Endodermal cell (in vitro differentiated cells): Measurements from ENCODE around the gene SLC29A1. TPM values are rescaled to one million over a fixed set of nuclear protein-coding genes. Genes with fewer than 3 reads are reported as not detected.

ENCODE experiments used
- DNase-seq: peaks from one replicate; pipeline ENCODE4 v3.0.0-alpha.2; 2017
- H3K27ac ChIP-seq: 2 replicates; pipeline ENCODE4 v1.5.1; 2013; ENCODE audit warnings: mild to moderate bottlenecking, low read depth, low read length, moderate library complexity
- H3K27me3 ChIP-seq: 2 replicates; pipeline ENCODE4 v1.6.1; 2013; ENCODE audit warnings: mild to moderate bottlenecking, low read length, moderate library complexity; ENCODE audit not compliant: insufficient read depth, control insufficient read depth, poor library complexity, severe bottlenecking
- H3K36me3 ChIP-seq: 2 replicates; pipeline ENCODE4 v1.7.0; 2013; ENCODE audit warnings: mild to moderate bottlenecking, low read length, moderate library complexity; ENCODE audit not compliant: control insufficient read depth, insufficient read depth
- H3K4me1 ChIP-seq: one replicate; pipeline ENCODE4 v1.7.0; 2013; ENCODE audit warnings: low read length; ENCODE audit not compliant: control insufficient read depth, insufficient read depth
- H3K4me3 ChIP-seq: 2 replicates; pipeline ENCODE4 v1.5.1; 2013; ENCODE audit warnings: mild to moderate bottlenecking, low read length, moderate library complexity
- H3K9ac ChIP-seq: 2 replicates; pipeline ENCODE4 v1.6.1; 2013; ENCODE audit warnings: mild to moderate bottlenecking, low read length, moderate library complexity; ENCODE audit not compliant: poor library complexity, severe bottlenecking; ENCODE audit errors: extremely low read depth
- H3K9me3 ChIP-seq: 2 replicates; pipeline ENCODE4 v1.6.1; 2013; ENCODE audit warnings: mild to moderate bottlenecking, low read length, moderate library complexity; ENCODE audit not compliant: control insufficient read depth
- H3K27ac Mint-ChIP-seq: 2 replicates; pipeline ENCODE4 v1.8.0; 2020; ENCODE audit warnings: mixed read lengths
- H3K27me3 Mint-ChIP-seq: 2 replicates; pipeline ENCODE4 v1.8.0; 2021; ENCODE audit warnings: mild to moderate bottlenecking, mixed read lengths; ENCODE audit not compliant: insufficient read depth
- H3K36me3 Mint-ChIP-seq: 2 replicates; pipeline ENCODE4 v1.8.0; 2020; ENCODE audit warnings: low read depth, mixed read lengths
- H3K4me1 Mint-ChIP-seq: 2 replicates; pipeline ENCODE4 v1.8.0; 2020; ENCODE audit warnings: mixed read lengths
- H3K4me3 Mint-ChIP-seq: 2 replicates; pipeline ENCODE4 v1.8.0; 2020; ENCODE audit warnings: mild to moderate bottlenecking, moderate library complexity, mixed read lengths
- H3K9me3 Mint-ChIP-seq: 2 replicates; pipeline ENCODE4 v1.8.0; 2020; ENCODE audit warnings: mild to moderate bottlenecking, mixed read lengths
- WGBS, 2 experiments: methylation state at CpG; one replicate each; pipeline versions ENCODE4 v1.1.5 to v1.1.7; 2013; ENCODE audit warnings: missing lambda C conversion rate in 2 of 2, mixed read lengths in 1 of 2; ENCODE audit not compliant: insufficient coverage in 1 of 2, insufficient read length in 1 of 2; 5-methylcytosine and 5-hydroxymethylcytosine counted together
- total RNA-seq, 2 donors: library from RNA; stranded (reverse); fragmentation: NEBNext Ultra II Directional in 1 of 2; extraction: Animal tissue kit (Norgen Biotek cat#: 25700) in 1 of 2; gene quantifications; 2 replicates in 1 of 2; 3 replicates in 1 of 2; pipeline ENCODE4 v1.2.1, GENCODE V29; 2021
- TF ChIP-seq, protein P1 (sequence below): fragments of 200-600 bp; sonication (generic); conservative IDR thresholded peaks from 2 replicates; pipeline ENCODE4 v1.5.0; 2021; ENCODE audit warnings: antibody characterized with exemption, mild to moderate bottlenecking

Gene SLC29A1
- total RNA-seq, 2 donors from 2014 or later, result 129 to 155 TPM

DNA sequence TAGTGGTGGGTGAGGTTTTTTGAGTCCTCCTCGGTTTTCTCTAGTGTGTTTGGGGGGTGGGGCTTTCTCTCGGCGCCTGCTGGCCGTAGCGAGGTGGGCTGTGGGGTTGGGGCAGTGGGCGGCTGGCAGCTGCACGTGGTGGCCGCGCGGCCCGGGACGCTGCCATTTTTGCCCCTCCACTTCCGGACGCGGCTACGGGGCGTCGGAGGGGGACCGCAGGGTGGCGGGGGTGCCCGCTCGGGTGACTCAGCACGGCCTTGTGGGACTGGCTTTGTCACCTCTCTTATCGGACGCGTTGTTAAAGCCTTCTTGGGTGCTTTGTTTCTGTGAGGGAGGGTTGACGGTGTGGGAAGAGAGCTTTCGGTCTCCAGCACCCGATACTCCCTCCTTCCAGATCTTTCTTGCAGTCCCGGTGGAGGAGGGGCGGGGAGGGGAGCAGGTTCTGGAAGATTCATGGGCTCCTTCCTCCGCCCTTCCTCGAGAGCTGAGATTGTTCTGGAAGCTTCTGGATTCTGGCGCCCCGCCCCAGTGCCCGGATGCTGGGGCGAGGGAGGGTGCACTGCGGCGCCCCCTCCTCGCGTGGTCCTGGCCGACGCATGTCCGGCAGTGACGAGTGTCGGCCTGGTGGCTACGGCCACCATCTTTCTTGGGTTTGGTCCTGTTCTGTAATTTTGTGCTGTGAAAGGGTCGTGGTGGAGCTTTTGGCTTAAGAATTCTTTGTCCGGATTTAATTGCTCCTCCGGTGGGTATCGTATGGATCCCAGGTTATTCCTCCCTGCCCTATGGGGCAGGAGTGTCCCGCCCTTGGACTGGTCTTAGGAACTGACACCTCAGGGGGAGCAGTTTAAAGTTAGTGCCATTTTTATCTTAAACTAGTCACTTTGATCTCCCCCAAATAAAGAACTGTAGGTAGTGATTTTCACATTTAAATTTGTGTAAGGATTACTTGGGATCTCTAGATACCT is 24.2 kb downstream of the SLC29A1 start:
- H3K36me3 ChIP-seq, result peaks cover 47% of the 10 kb centered on the region
- peak overlapping the region; percentile 100 for H3K4me3 ChIP-seq
- H3K9ac ChIP-seq, result peak overlapping the region; percentile 100
- no peaks in the 10 kb centered on the region for H3K4me1 ChIP-seq
- no peaks in the 10 kb centered on the region for H3K27me3 ChIP-seq
- TF ChIP-seq, protein P1, sequence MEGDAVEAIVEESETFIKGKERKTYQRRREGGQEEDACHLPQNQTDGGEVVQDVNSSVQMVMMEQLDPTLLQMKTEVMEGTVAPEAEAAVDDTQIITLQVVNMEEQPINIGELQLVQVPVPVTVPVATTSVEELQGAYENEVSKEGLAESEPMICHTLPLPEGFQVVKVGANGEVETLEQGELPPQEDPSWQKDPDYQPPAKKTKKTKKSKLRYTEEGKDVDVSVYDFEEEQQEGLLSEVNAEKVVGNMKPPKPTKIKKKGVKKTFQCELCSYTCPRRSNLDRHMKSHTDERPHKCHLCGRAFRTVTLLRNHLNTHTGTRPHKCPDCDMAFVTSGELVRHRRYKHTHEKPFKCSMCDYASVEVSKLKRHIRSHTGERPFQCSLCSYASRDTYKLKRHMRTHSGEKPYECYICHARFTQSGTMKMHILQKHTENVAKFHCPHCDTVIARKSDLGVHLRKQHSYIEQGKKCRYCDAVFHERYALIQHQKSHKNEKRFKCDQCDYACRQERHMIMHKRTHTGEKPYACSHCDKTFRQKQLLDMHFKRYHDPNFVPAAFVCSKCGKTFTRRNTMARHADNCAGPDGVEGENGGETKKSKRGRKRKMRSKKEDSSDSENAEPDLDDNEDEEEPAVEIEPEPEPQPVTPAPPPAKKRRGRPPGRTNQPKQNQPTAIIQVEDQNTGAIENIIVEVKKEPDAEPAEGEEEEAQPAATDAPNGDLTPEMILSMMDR, result no peak
- no peaks in the 10 kb centered on the region for H3K9me3 ChIP-seq
- WGBS, 2 experiments, result 0% methylated on average over 23 to 52 of the region's 52 CpGs
- Mint-ChIP-seq H3K9me3 (peaks cover 2% of the 10 kb centered on the region), H3K27me3 (no peaks in the 10 kb centered on the region), H3K4me3 (peak overlapping the region; percentile 98), H3K4me1 (peaks cover 32% of the 10 kb centered on the region), H3K36me3 (peaks cover 52% of the 10 kb centered on the region), H3K27ac (peak overlapping the region; percentile 99)
- peak; percentile 70 for DNase-seq
- peak overlapping the region; percentile 95 for H3K27ac ChIP-seq

DNA sequence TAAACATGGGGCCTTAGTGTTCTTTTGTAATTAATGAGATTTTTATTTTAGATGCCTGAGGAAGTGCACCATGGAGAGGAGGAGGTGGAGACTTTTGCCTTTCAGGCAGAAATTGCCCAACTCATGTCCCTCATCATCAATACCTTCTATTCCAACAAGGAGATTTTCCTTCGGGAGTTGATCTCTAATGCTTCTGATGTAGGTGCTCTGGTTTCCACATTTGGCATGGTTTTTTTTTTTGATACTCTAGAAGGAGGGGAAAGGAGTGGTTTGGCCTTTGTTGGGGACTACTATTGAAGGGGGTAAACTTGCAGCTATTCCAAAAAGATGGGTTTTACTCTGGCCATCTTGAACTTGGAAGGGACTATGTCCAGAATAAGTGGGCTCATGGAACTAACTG is 25.2 kb downstream of the SLC29A1 start:
- no peaks in the 10 kb centered on the region for H3K4me1 ChIP-seq
- H3K27me3 Mint-ChIP-seq, result no peaks in the 10 kb centered on the region
- peaks cover 62% of the 10 kb centered on the region for H3K36me3 Mint-ChIP-seq
- WGBS, 2 experiments, result 71% methylated on average over 1 of the region's 1 CpG; no CpG with 5 or more reads in 1 of the 2 experiments
- DNase-seq, result no peak
- H3K27me3 ChIP-seq, result no peaks in the 10 kb centered on the region
- peak overlapping the region; percentile 98 for H3K4me3 Mint-ChIP-seq
- H3K4me1 Mint-ChIP-seq, result peaks cover 32% of the 10 kb centered on the region
- peak overlapping the region; percentile 100 for H3K4me3 ChIP-seq
- peak overlapping the region; percentile 100 for H3K9ac ChIP-seq
- no peak overlapping the region for H3K27ac ChIP-seq
- peak overlapping the region; percentile 99 for H3K27ac Mint-ChIP-seq
- H3K36me3 ChIP-seq, result peaks cover 56% of the 10 kb centered on the region
- TF ChIP-seq, protein P1, result no peak
- peaks cover 2% of the 10 kb centered on the region for H3K9me3 Mint-ChIP-seq
- H3K9me3 ChIP-seq, result no peaks in the 10 kb centered on the region

DNA sequence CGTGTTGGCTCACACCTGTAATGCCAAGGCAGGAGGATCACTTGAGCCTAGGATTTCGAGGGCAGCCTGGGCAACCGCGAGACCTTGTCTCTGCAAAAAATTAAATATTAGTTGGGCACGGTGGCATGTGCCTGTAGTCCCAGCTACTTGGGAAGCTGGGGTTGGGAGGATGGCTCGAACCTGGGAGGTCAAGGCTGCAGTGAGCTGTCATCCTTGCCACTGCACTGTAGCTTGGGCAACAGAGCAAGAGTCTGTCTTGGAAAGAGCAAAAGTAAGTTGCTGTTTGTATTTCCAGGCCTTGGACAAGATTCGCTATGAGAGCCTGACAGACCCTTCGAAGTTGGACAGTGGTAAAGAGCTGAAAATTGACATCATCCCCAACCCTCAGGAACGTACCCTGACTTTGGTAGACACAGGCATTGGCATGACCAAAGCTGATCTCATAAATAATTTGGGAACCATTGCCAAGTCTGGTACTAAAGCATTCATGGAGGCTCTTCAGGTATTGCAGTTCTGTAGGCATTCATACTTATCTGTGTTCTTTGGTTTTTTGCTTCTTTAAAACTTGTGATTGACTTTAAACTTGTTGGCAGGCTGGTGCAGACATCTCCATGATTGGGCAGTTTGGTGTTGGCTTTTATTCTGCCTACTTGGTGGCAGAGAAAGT is 25.8 kb downstream of the SLC29A1 start:
- Mint-ChIP-seq H3K4me3 (peak overlapping the region; percentile 98), H3K9me3 (peaks cover 2% of the 10 kb centered on the region), H3K27me3 (no peaks in the 10 kb centered on the region), H3K4me1 (peaks cover 32% of the 10 kb centered on the region), H3K27ac (peak overlapping the region; percentile 99), H3K36me3 (peaks cover 67% of the 10 kb centered on the region)
- H3K4me3 ChIP-seq, result peak overlapping the region; percentile 100
- H3K9ac ChIP-seq, result peak overlapping the region; percentile 100
- no peaks in the 10 kb centered on the region for H3K4me1 ChIP-seq
- TF ChIP-seq, protein P1, result no peak
- H3K27ac ChIP-seq, result no peak overlapping the region
- no peak for DNase-seq
- WGBS, 2 experiments, result 92 to 98% methylated on average over 8 to 9 of the region's 9 CpGs
- no peaks in the 10 kb centered on the region for H3K27me3 ChIP-seq
- peaks cover 63% of the 10 kb centered on the region for H3K36me3 ChIP-seq
- H3K9me3 ChIP-seq, result no peaks in the 10 kb centered on the region
